ENCODE measurements around the gene IL10RB. TPM values are rescaled to one million over a fixed set of nuclear protein-coding genes. Genes with fewer than 3 reads are reported as not detected.

The IL10RB gene
- total RNA-seq, 1 donor from 2014 or later, result 19.2 TPM

GRCh38 chr21:33244779-33245105, 21.4 kb upstream of the IL10RB start:
- H3K36me3 Mint-ChIP-seq, result peaks cover 43% of the 10 kb centered on the region
- peaks cover 2% of the 10 kb centered on the region for H3K4me1 Mint-ChIP-seq
- no peaks in the 10 kb centered on the region for H3K9me3 Mint-ChIP-seq
- no peaks in the 10 kb centered on the region for H3K27me3 Mint-ChIP-seq (ENCODE audit: low read depth)
- TF ChIP-seq CTCF (IDR thresholded peaks at IDR 0.05; ENCODE audit: unreplicated experiment), result no peak
- no peak overlapping the region for H3K4me3 Mint-ChIP-seq
- no peak for DNase-seq (ENCODE audit: low spot score in 2 of 2, unreplicated experiment in 2 of 2)
- H3K27ac Mint-ChIP-seq, result no peak overlapping the region

- H3K27me3 Mint-ChIP-seq (ENCODE audit: low read depth), result no peaks in the 10 kb centered on the region
- no peak overlapping the region for H3K4me3 Mint-ChIP-seq
- no peaks in the 10 kb centered on the region for H3K9me3 Mint-ChIP-seq
- H3K36me3 Mint-ChIP-seq, result peaks cover 48% of the 10 kb centered on the region
- no peak for DNase-seq (ENCODE audit: low spot score in 2 of 2, unreplicated experiment in 2 of 2)
- H3K27ac Mint-ChIP-seq, result no peak overlapping the region
- TF ChIP-seq CTCF (IDR thresholded peaks at IDR 0.05; ENCODE audit: unreplicated experiment), result no peak
- H3K4me1 Mint-ChIP-seq, result peaks cover 2% of the 10 kb centered on the region
Measured at GRCh38 chr21:33245289-33245918, 20.8 kb upstream of the IL10RB start.

- Mint-ChIP-seq H3K9me3 (no peaks in the 10 kb centered on the region), H3K4me1 (peaks cover 2% of the 10 kb centered on the region), H3K4me3 (no peak overlapping the region), H3K36me3 (peaks cover 56% of the 10 kb centered on the region), H3K27ac (no peak overlapping the region), H3K27me3 (ENCODE audit: low read depth) (no peaks in the 10 kb centered on the region)
- TF ChIP-seq CTCF (IDR thresholded peaks at IDR 0.05; ENCODE audit: unreplicated experiment), result no peak
- DNase-seq (ENCODE audit: low spot score in 2 of 2, unreplicated experiment in 2 of 2), result no peak
Measured at GRCh38 chr21:33246506-33246905, 19.7 kb upstream of the IL10RB start.

DNA sequence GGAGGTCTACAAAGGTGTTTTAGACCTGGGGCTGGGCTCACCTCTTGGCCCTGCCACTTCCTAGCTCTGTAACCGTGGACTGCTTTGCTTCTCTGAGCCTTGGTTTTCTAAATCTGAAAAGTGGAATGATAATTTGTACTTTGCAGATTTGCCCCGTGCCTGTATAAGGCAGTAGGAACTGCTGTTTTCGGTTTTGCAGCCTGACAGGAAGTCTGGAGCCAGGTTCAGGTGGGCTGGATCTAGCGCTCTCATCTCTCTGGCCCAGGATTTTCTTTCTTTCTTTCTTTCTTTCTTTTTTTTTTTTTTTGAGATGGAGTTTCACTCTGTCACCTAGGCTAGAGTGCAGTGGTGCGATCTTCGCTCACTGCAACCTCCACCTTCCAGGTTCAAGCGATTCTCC, 19.2 kb upstream of the IL10RB start:
- no peak for DNase-seq (ENCODE audit: low spot score in 2 of 2, unreplicated experiment in 2 of 2)
- H3K4me1 Mint-ChIP-seq, result peaks cover 2% of the 10 kb centered on the region
- H3K36me3 Mint-ChIP-seq, result peaks cover 55% of the 10 kb centered on the region
- H3K27me3 Mint-ChIP-seq (ENCODE audit: low read depth), result no peaks in the 10 kb centered on the region
- no peak overlapping the region for H3K27ac Mint-ChIP-seq
- no peaks in the 10 kb centered on the region for H3K9me3 Mint-ChIP-seq
- no peak overlapping the region for H3K4me3 Mint-ChIP-seq
- no peak for TF ChIP-seq CTCF (IDR thresholded peaks at IDR 0.05; ENCODE audit: unreplicated experiment)

- DNase-seq (ENCODE audit: low spot score in 2 of 2, unreplicated experiment in 2 of 2), result no peak
- H3K4me1 Mint-ChIP-seq, result peaks cover 2% of the 10 kb centered on the region
- H3K27me3 Mint-ChIP-seq (ENCODE audit: low read depth), result no peaks in the 10 kb centered on the region
- no peaks in the 10 kb centered on the region for H3K9me3 Mint-ChIP-seq
- no peak overlapping the region for H3K4me3 Mint-ChIP-seq
- H3K36me3 Mint-ChIP-seq, result peaks cover 58% of the 10 kb centered on the region
- no peak for TF ChIP-seq CTCF (IDR thresholded peaks at IDR 0.05; ENCODE audit: unreplicated experiment)
- H3K27ac Mint-ChIP-seq, result no peak overlapping the region
Measured at GRCh38 chr21:33247599-33247998, 18.6 kb upstream of the IL10RB start.

Measured in mesothelial cell of epicardium (in vitro differentiated cells).